T-helper 1 cell treated with Interleukin-12 subunit alpha and Interleukin-12 subunit beta and Interleukin-4 antibody, amounts not matched to agents 30 ng/mL and 1 ng/mL, for 36 hours (primary cell): ENCODE measurements around the gene FAM81A. TPM values are rescaled to one million over a fixed set of nuclear protein-coding genes. Genes with fewer than 3 reads are reported as not detected.
"Not testable (repeated sequence)": the region's sequence is repeated elsewhere in the genome, so short reads cannot be mapped to it uniquely, and the experiment has no call there.

Experiments
- intact Hi-C: fragments of 100-400 bp; cut with micrococcal nuclease; formaldehyde crosslinking; loops from one replicate; pipeline ENCODE4 v1.15.1; 2024
- total RNA-seq: library from RNA; stranded (reverse); gene quantifications from 2 replicates; pipeline ENCODE4 v1.2.3, GENCODE V29; 2022

Gene FAM81A
- total RNA-seq, 1 donor from 2014 or later, result 0.78 TPM

DNA sequence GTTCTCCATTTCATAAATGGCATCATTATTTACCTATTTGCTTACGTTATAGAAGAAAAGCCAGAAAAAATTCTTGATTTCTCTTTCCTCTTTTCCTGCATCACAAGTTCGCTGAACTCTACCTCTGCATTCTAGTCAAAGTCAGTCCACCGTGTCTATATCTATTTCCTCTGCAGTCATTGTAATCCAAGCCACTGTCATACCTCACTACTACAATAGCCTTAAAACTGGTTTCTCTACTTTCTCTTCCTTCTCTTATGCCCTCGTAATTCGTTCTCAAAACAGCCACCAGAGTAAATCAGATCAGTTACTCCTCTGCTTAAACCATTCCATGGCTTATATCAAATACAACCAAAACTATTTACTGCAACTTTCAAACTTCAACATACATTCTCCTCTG, 13.4 kb upstream of the FAM81A start:
- intact Hi-C loops, result no loop called here

- intact Hi-C loops, result not testable (repeated sequence)
Measured at GRCh38 chr15:59428898-59429297, 9.1 kb upstream of the FAM81A start.

DNA sequence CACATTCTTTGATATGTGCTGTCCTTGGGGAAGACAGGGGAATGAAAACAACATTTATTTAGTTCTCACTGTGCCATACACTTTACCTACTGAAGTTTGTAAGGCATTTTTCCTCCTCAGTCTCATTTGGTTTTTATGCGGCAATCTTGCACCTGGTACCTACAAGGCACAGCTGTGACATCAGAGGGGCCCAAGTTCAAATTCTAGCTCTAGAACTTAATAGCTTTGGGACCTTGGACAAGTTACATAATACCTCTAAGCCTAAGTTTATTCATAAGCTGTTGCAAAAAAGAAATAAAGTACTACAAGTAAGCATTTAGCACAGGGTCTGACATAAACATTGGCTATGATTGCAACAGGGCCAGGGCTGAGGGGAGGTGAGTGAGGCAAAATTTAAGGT, 5.6 kb upstream of the FAM81A start:
- intact Hi-C loops, result no loop called here

DNA sequence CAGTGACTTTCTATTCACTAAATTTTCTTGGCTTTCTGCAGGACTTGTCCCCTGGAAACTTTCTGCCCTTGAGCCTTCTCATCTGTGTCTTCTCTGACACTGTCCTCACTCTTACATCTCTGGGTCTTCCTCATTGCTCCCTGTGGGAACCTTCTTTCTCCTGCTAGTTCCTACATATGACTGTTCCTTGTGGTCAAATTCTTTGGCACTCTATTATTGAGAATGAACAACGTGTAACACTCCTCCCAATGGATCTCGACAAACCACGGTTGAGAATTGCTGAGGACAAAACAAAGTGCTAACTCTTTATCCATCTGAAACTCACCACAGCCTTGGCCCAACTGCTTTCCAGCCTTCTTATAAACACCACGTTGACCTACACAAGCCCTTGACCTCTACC, 3.5 kb upstream of the FAM81A start:
- intact Hi-C loops, result no loop called here

DNA sequence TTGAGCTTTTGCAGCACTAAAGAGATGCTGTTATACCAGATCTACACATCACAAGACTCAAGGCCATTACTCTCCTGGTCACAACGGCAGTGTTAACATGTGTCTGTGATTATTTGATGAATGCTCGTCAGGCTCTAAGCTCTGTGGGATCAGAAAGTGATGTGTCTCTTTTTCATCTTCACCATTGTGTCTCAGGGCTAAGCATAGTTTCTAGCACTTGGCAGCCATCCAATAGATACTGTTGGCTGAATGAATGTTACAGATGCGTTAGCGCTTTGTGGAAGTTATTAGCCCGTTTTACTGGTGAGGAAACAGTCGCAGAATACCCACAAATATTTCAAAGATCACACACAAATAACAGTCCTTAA, 1.2 kb upstream of the FAM81A start:
- intact Hi-C loops, result loop anchor here (5.0 kb wide), 1 partner anchor 189 kb away; no protein-coding TSS in a partner anchor

GRCh38 chr15:59437142-59437816, 707 bp upstream of the FAM81A start:
- intact Hi-C loops, result loop anchor here (5.0 kb wide), 1 partner anchor 190 kb away; no protein-coding TSS in a partner anchor

DNA sequence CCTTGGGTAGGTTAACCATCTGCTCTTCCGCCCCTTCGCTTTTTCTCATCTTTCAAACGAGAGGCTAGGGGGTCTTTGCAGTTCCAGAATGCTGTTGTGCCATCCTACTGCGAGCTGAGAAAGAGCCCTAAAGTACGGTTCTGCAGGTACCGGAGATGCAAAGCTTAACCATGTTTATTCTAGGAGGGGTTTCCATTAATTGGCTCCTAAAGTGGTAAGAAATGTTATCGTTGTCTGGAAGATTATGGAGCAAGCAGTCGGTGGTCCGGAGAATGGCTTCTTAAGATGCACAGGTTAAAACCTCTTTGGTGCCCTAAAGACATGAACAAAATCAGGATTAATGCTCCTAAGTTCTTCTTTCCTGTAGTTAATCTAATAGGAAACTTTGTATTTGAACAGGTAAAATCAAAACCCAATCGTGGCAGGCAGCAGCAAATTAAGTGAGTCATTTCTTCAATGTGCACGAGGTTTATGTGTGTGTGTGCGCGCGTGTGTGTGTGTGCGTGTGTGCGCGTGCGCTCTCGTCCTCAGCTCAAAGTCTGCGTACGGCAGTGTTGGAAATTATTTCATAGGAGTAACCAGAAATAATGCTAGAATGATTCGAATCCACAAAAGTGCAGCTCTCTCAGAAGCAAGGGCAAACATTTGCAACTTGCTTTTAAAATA, 772 bp downstream of the FAM81A start:
- intact Hi-C loops, result loop anchor here (5.0 kb wide), 1 partner anchor 191 kb away; no protein-coding TSS in a partner anchor

DNA sequence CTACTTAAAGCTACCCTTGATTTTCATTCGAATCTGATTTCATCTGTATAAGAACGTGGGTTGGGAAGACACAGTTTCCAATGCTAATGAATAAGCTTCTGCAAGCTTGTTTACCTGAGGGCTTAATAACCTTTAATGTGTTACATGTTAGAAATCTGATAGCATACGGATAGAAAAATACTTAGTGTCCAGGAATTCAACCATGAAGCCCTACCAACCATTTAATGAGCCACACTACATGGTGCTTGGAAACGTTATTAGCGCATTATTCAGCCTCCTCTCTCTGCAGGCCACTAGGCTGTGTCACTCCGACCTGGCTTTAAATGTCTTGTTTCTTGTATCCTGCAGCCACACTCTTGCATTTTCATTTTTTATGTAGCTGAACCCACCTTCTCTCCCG, 1.6 kb downstream of the FAM81A start:
- intact Hi-C loops, result loop anchor here (5.0 kb wide), 1 partner anchor 192 kb away; no protein-coding TSS in a partner anchor

DNA sequence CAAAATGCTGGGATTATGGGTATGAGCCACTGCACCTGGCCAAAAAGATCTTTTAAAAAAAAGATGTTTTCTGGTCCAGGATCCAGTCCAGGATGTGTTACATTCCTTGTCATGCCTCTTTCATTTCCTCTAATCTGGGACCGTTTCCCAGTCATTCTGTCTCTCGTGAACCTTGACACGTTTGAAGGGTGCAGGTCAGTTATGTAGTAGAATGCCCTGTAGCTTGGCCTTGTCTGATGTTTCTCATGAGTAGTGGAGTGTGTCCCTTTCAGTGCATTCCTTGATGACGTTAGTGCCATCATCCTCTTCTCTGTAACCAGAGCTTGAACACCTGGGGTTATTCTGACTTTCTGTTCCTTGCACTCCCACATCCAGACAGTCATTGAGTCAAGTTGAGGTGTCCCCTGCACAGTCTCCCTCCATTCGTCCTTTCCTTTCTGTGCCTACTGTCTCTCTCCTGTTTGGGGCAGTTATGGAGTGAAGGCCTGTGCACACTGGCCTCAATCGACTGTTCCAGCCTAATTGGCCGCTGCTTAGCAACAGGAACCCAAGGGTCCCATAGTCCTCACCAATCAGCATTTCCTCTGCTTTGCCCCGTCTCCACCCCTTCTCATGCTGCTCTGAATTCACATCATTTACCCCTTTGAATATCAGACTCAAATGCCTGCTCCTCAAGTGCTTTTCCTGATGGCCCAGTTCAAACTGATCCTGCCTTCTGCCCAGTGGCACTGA, 5.5 kb downstream of the FAM81A start:
- intact Hi-C loops, result no loop called here

GRCh38 chr15:59444081-59444835, 6.3 kb downstream of the FAM81A start:
- intact Hi-C loops, result no loop called here

DNA sequence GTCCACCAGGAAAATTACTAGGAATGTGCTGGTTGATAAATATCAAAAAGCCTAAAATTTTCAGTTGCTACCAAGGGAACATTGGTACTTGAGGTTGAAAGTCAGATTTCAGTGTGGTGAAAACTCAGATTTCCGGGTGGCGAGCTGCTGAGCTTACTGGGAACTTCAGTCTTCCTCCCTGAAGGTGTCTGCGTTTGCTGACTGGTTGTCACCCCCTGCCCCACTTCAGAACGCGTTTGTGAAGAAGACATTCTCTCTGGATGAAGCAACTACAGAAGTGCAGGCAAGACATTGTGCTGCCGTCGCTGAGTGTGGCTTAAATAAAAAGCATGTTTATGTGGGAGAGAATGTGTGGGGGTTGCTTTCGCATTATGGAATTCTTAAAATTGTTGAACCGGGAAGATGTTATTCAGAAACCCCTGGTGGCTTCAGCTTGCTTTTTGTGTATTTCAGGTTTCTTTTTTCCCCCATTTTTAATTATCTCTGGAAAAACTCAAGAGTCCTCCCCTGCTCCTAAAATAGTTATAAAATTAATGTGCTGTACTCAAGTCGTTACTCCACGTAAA, 7.1 kb downstream of the FAM81A start:
- intact Hi-C loops, result no loop called here

GRCh38 chr15:59446232-59446957, 8.4 kb downstream of the FAM81A start:
- intact Hi-C loops, result no loop called here

DNA sequence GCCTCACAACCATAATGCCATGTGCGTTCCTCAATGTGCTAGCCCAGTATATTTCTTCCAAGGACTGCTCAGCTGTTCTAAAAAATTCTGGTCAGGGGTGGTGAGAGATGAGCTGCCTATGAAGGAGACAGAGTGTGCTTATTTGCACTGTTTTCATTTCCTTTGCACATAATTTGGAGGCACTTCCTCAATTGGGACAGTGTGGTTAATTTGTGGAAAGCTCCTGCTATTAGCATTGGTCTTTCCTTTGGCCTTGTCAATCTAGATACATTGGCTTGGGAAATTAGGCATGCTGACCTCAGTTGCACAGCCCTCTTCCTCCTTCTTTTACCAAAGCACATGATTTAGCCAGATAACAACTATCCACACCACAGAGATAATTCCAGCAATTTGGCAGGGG, 9.4 kb downstream of the FAM81A start:
- intact Hi-C loops, result no loop called here

DNA sequence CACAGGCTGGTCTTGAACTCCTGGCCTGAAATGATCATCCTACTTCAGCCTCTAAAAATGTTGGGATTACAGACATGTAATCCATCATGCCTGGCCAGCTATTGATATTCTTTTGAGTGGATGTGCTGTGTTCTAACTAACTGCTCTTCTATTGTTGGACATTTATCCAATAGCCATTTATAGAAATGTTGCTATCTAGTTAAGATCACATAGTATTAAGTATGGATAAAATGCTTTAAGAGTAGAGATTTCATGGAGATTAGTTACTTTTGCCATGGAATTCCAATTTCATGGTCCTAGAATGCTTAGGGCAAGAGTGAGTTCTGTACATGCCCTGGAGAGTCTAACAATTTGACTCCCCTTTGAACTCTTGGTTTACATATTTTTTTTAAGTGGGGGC, 10.9 kb downstream of the FAM81A start:
- intact Hi-C loops, result no loop called here

GRCh38 chr15:59453474-59454215, 15.7 kb downstream of the FAM81A start:
- intact Hi-C loops, result no loop called here

GRCh38 chr15:59456114-59456513, 18.1 kb downstream of the FAM81A start:
- intact Hi-C loops, result no loop called here

GRCh38 chr15:59457103-59457502, 19.1 kb downstream of the FAM81A start:
- intact Hi-C loops, result no loop called here

DNA sequence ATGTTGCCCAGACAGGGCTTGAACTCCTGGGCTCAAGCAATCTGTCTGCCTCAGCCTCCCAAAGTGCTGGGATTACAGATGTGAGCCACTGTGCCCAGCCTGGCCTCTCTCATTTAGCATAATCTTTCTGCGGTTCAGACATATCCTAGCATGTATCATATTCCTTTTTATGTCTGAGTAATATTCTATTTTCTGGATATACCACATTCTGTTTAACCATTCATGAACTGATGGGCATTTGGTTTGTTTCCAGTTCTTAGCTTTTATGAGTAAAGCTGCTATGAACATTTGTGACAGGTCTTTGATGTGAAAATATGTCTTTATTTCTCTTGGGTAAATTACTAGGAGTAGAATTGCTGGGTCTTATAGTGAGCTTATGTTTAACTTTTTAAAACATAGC, 23.5 kb downstream of the FAM81A start:
- intact Hi-C loops, result no loop called here

- intact Hi-C loops, result no loop called here
Measured at GRCh38 chr15:59473226-59473625, 35.2 kb downstream of the FAM81A start.

GRCh38 chr15:59475161-59475560, 37.2 kb downstream of the FAM81A start:
- intact Hi-C loops, result not testable (repeated sequence)
